GM23248 (cell line): ENCODE results near the gene DCDC2B.

ENCODE experiments used
- EZH2 ChIP-seq: fragments of 200-600 bp; sonication (generic); IDR thresholded peaks from 2 replicates; pipeline ENCODE4 v1.6.1; 2018; ENCODE audit warnings: antibody characterized with exemption, mild to moderate bottlenecking; ENCODE audit not compliant: insufficient read depth, poor library complexity, severe bottlenecking
- EZH2phosphoT487 ChIP-seq: fragments of 200-600 bp; sonication (generic); IDR thresholded peaks from 2 replicates; pipeline ENCODE4 v1.6.1; 2018; ENCODE audit warnings: antibody characterized with exemption, moderate library complexity, mild to moderate bottlenecking, low read depth; ENCODE audit not compliant: insufficient read depth

GRCh38 chr1:32186077-32186476, 22.8 kb upstream of the DCDC2B start:
- TF ChIP-seq EZH2phosphoT487 (no peak), EZH2 (no peak)
